ENCODE measurements around the gene TEX22. TPM values are rescaled to one million over a fixed set of nuclear protein-coding genes. Genes with fewer than 3 reads are reported as not detected.

TEX22 gene
- total and polyA plus RNA-seq, 2 donors (not counting 1 experiment from before 2014, with no cell fraction given), result 1.7 to 7.0 TPM

- ChIA-PET POLR2A (no interaction called here), CTCF (interaction anchor here (0.7 to 2.1 kb wide), 13 partner anchors 9 to 262 kb away, joined by 3 to 12 read pairs (median 4); partner anchors contain the start of genes BRF1 and PACS2)
- 45% methylated on average over 20 of the region's 26 CpGs for WGBS (ENCODE audit: insufficient coverage)
- peak; percentile 89 for ATAC-seq (ENCODE audit: low read depth)
- Histone ChIP-seq H3K36me3 (replicated peaks in 1 of 2; ENCODE audit: control extremely low read depth in 1 of 2, control insufficient read depth in 1 of 2, extremely low read depth in 1 of 2, insufficient read depth in 2 of 2, low read length in 1 of 2) (no peaks in the 10 kb centered on the region), H3K9ac (ENCODE audit: low read length) (no peak overlapping the region), H3K27ac (ENCODE audit: low read length in 2 of 2) (peak overlapping the region; percentile 44 to 81), H3K79me2 (ENCODE audit: control insufficient read depth, insufficient read depth, low read length) (peaks cover 4% of the 10 kb centered on the region), H3K9me3 (ENCODE audit: control extremely low read depth in 1 of 3, control insufficient read depth in 2 of 3, insufficient read depth in 1 of 3, low read length in 2 of 3) (peaks cover 0 to 13% (median 3%) of the 10 kb centered on the region in 3 donors), H3K4me3 (ENCODE audit: control extremely low read depth in 1 of 5, extremely low read depth in 1 of 5, insufficient read depth in 1 of 5, low read depth in 2 of 5, low read length in 4 of 5) (no peak overlapping the region), H4K20me1 (ENCODE audit: control insufficient read depth, insufficient read depth, low read length, poor library complexity, severe bottlenecking) (peaks cover 33% of the 10 kb centered on the region), H3K4me1 (ENCODE audit: control insufficient read depth in 2 of 2, insufficient read depth in 2 of 2, low read length in 2 of 2) (peaks cover 4 to 13% of the 10 kb centered on the region in 2 donors), H3K4me2 (replicated peaks; ENCODE audit: low read depth, low read length, poor library complexity, severe bottlenecking) (peak overlapping the region; percentile 6), H2AFZ (ENCODE audit: insufficient read depth, low read depth, low read length, poor library complexity, severe bottlenecking) (no peak overlapping the region), H3K27me3 (replicated peaks in 1 of 4; ENCODE audit: control extremely low read depth in 1 of 4, control insufficient read depth in 3 of 4, insufficient read depth in 4 of 4, low read length in 3 of 4) (no peaks in the 10 kb centered on the region)
- peak; percentile 94 for DNase-seq
- H3K4me1 Mint-ChIP-seq, result peaks cover 8% of the 10 kb centered on the region
- peak overlapping the region; percentile 68 for H3K27ac Mint-ChIP-seq
- no peaks in the 10 kb centered on the region for H3K27me3 Mint-ChIP-seq
- no peaks in the 10 kb centered on the region for H3K9me3 Mint-ChIP-seq (ENCODE audit: insufficient read depth)
- intact Hi-C loops (cut with micrococcal nuclease), result loop anchor here (1.0 to 2.0 kb wide), 2 partner anchors 51 to 149 kb away; partner anchors contain the start of gene BRF1
- TF ChIP-seq EZH2 (IDR thresholded peaks at IDR 0.05; ENCODE audit: borderline replicate concordance, insufficient read depth, low read depth, low read length, poor library complexity, severe bottlenecking) (no peak), CTCF (IDR thresholded peaks at IDR 0.05) (peak; percentile 77)
- H3K4me3 Mint-ChIP-seq, result no peak overlapping the region
Measured at GRCh38 chr14:105351920-105352851, 46.2 kb upstream of the TEX22 start.

DNA sequence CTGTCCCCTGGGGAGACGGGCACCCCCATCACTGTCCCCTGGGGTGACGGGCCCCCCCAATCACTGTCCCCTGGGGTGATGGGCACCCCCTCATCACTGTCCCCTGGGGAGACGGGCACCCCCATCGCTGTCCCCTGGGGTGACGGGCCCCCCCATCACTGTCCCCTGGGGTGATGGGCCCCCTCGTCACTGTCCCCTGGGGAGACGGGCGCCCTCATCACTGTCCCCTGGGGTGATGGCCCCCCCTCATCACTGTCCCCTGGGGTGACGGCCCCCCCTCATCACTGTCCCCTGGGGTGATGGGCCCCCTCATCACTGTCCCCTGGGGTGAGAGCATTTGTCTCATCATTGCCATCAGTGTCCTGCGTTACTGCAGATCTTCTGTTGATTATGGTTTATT lies 45.2 kb upstream of the TEX22 start:
- POLR2A ChIA-PET, result no interaction called here
- peak overlapping the region; percentile 59 for H3K27ac Mint-ChIP-seq
- no peaks in the 10 kb centered on the region for H3K9me3 Mint-ChIP-seq (ENCODE audit: insufficient read depth)

More for the DNA sequence above, 45.2 kb upstream of the TEX22 start:
- 100% methylated on average over 1 of the region's 10 CpGs for WGBS (ENCODE audit: insufficient coverage)
- Histone ChIP-seq H4K20me1 (ENCODE audit: control insufficient read depth, insufficient read depth, low read length, poor library complexity, severe bottlenecking) (peaks cover 26% of the 10 kb centered on the region), H3K9me3 (ENCODE audit: control extremely low read depth in 1 of 3, control insufficient read depth in 2 of 3, insufficient read depth in 1 of 3, low read length in 2 of 3) (peaks cover 0 to 13% (median 3%) of the 10 kb centered on the region in 3 donors), H3K79me2 (ENCODE audit: control insufficient read depth, insufficient read depth, low read length) (no peaks in the 10 kb centered on the region), H3K27ac (ENCODE audit: low read length in 2 of 2) (peak overlapping the region in 1 of 2 donors; percentile 81), H3K4me1 (ENCODE audit: control insufficient read depth in 2 of 2, insufficient read depth in 2 of 2, low read length in 2 of 2) (peaks cover 4 to 13% of the 10 kb centered on the region in 2 donors), H3K4me3 (ENCODE audit: control extremely low read depth in 1 of 5, extremely low read depth in 1 of 5, insufficient read depth in 1 of 5, low read depth in 2 of 5, low read length in 4 of 5) (no peak overlapping the region), H2AFZ (ENCODE audit: insufficient read depth, low read depth, low read length, poor library complexity, severe bottlenecking) (no peak overlapping the region), H3K36me3 (replicated peaks in 1 of 2; ENCODE audit: control extremely low read depth in 1 of 2, control insufficient read depth in 1 of 2, extremely low read depth in 1 of 2, insufficient read depth in 2 of 2, low read length in 1 of 2) (no peaks in the 10 kb centered on the region), H3K4me2 (replicated peaks; ENCODE audit: low read depth, low read length, poor library complexity, severe bottlenecking) (no peak overlapping the region), H3K9ac (ENCODE audit: low read length) (no peak overlapping the region), H3K27me3 (replicated peaks in 1 of 4; ENCODE audit: control extremely low read depth in 1 of 4, control insufficient read depth in 3 of 4, insufficient read depth in 4 of 4, low read length in 3 of 4) (no peaks in the 10 kb centered on the region)
- CTCF ChIA-PET, result no interaction called here
- Mint-ChIP-seq H3K4me1 (peaks cover 8% of the 10 kb centered on the region), H3K27me3 (no peaks in the 10 kb centered on the region), H3K4me3 (no peak overlapping the region)
- no peak for ATAC-seq (ENCODE audit: low read depth)
- intact Hi-C loops (cut with micrococcal nuclease), result loop anchor here (2.0 kb wide), 1 partner anchor 52 kb away; the partner anchor contains the start of gene BRF1
- no peak for DNase-seq
- TF ChIP-seq EZH2 (IDR thresholded peaks at IDR 0.05; ENCODE audit: borderline replicate concordance, insufficient read depth, low read depth, low read length, poor library complexity, severe bottlenecking), result no peak
- no peak for TF ChIP-seq CTCF (IDR thresholded peaks at IDR 0.05)
